GM12878 (cell line): Measurements from ENCODE around the gene GNAO1.

Source experiments
- ATF3 ChIP-seq: IDR thresholded peaks from 2 replicates; pipeline ENCODE4 v1.6.1; 2011; ENCODE audit warnings: low read depth, mild to moderate bottlenecking, low read length, moderate library complexity, borderline replicate concordance; ENCODE audit errors: extremely low read depth
- BCL3 ChIP-seq: IDR thresholded peaks from 2 replicates; pipeline ENCODE4 v1.6.1; 2011; ENCODE audit warnings: borderline replicate concordance, low read depth, mild to moderate bottlenecking, moderate library complexity, low read length; ENCODE audit not compliant: insufficient read depth, poor library complexity, severe bottlenecking
- EZH2 ChIP-seq: IDR thresholded peaks from 2 replicates; pipeline ENCODE4 v1.6.1; 2012; ENCODE audit warnings: low read depth, mild to moderate bottlenecking, control low read depth, inconsistent platforms, low read length, borderline replicate concordance; ENCODE audit not compliant: control insufficient read depth
- PML ChIP-seq: IDR thresholded peaks from 2 replicates; pipeline ENCODE4 v1.6.1; 2012; ENCODE audit warnings: low read length, inconsistent platforms
- POLR2AphosphoS5 ChIP-seq: IDR thresholded peaks from 2 replicates; pipeline ENCODE4 v1.6.1; 2011; ENCODE audit warnings: mild to moderate bottlenecking, low read length, inconsistent platforms
- SKIL ChIP-seq: fragments of 450-650 bp; IDR thresholded peaks from 2 replicates; pipeline ENCODE4 v1.6.1; 2017; ENCODE audit warnings: mild to moderate bottlenecking, low read depth, inconsistent platforms; ENCODE audit not compliant: poor library complexity, severe bottlenecking
- SUPT20H ChIP-seq: IDR thresholded peaks from 2 replicates; pipeline ENCODE4 v1.6.1; 2011; ENCODE audit warnings: low read depth, mild to moderate bottlenecking, low read length, moderate library complexity, borderline replicate concordance; ENCODE audit not compliant: control insufficient read depth
- USF2 ChIP-seq: IDR thresholded peaks from 2 replicates; pipeline ENCODE4 v1.6.1; 2011; ENCODE audit warnings: low read depth, low read length, improper control_type of control experiment, borderline replicate concordance
- ZSCAN29 ChIP-seq: fragments of 450-650 bp; IDR thresholded peaks from 2 replicates; pipeline ENCODE4 v1.6.1; 2017; ENCODE audit warnings: mild to moderate bottlenecking, moderate library complexity
- TF ChIP-seq, protein P1 (sequence below), 3 experiments: IDR thresholded peaks in 2 of 3; conservative IDR thresholded peaks in 1 of 3; 2 replicates each; pipeline ENCODE4 v1.5.1; 2011; ENCODE audit warnings: low read depth in 3 of 3, low read length in 3 of 3, mild to moderate bottlenecking in 3 of 3, control low read depth in 2 of 3, moderate library complexity in 2 of 3, inconsistent platforms in 1 of 3, mixed read lengths in 1 of 3; ENCODE audit not compliant: control insufficient read depth in 2 of 3, insufficient read depth in 1 of 3; ENCODE audit errors: extremely low read depth in 1 of 3

DNA sequence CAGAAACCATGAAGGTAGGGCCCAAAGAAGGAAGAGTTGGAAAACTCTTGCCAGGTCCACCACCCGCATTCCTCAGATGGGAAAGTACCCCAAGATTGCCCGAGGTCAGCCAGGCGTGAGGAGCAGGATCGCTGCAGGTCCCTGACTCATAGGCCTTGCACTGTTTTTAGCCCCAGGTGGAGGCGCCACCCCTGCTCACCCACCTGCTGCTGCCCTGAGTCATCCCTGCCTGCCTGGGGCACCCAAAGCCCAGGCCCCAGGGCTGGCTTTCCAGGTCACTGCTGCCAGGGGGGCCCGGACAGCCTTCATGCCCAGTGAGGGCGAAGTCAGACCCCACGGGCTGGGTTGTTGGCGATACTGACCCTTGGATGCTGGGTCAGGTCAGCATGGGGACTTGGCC lies 133.1 kb downstream of the GNAO1 start:
- TF ChIP-seq, protein P1, sequence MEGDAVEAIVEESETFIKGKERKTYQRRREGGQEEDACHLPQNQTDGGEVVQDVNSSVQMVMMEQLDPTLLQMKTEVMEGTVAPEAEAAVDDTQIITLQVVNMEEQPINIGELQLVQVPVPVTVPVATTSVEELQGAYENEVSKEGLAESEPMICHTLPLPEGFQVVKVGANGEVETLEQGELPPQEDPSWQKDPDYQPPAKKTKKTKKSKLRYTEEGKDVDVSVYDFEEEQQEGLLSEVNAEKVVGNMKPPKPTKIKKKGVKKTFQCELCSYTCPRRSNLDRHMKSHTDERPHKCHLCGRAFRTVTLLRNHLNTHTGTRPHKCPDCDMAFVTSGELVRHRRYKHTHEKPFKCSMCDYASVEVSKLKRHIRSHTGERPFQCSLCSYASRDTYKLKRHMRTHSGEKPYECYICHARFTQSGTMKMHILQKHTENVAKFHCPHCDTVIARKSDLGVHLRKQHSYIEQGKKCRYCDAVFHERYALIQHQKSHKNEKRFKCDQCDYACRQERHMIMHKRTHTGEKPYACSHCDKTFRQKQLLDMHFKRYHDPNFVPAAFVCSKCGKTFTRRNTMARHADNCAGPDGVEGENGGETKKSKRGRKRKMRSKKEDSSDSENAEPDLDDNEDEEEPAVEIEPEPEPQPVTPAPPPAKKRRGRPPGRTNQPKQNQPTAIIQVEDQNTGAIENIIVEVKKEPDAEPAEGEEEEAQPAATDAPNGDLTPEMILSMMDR (IDR thresholded peaks at IDR 0.05 in 2 of 3, conservative IDR thresholded peaks at IDR 0.05 in 1 of 3; ENCODE audit: control insufficient read depth in 2 of 3, extremely low read depth in 1 of 3, insufficient read depth in 1 of 3, low read depth in 3 of 3, low read length in 3 of 3) = no peak
- TF ChIP-seq USF2 = no peak
- TF ChIP-seq PML = no peak
- TF ChIP-seq SUPT20H = no peak
- TF ChIP-seq POLR2AphosphoS5 = no peak
- TF ChIP-seq BCL3 = no peak
- TF ChIP-seq EZH2 = no peak
- TF ChIP-seq ZSCAN29 = no peak
- no peak for TF ChIP-seq SKIL
- no peak for TF ChIP-seq ATF3
